ENCODE measurements around the gene ATL1. TPM values are rescaled to one million over a fixed set of nuclear protein-coding genes. Genes with fewer than 3 reads are reported as not detected.
"Not testable (repeated sequence)": the region's sequence is repeated elsewhere in the genome, so short reads cannot be mapped to it uniquely, and the experiment has no call there.

The ATL1 gene
- total and polyA plus RNA-seq, 4 donors: 2.0 to 8.7 (median 4.7) TPM

DNA sequence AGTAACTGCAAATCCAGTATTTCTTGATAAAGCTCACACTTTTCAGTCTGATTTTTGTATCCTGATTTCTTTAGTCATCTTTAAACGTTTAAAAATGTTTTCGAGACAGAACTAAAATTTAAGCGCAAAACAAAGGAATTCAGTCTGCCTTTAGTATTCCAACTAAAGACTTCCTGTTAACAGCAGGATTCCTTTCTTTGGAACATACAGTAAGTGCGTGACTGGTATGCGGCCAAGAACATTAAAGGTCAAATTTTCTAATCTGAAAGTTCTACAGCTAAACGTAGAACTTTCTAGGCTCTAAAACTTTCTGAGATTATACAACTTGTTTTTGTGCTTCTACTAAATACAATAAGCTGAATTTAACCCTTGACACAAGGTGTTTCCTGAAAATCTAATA lies 98.3 kb downstream of the ATL1 start:
- Histone ChIP-seq H3K36me3 (ENCODE audit: control insufficient read depth in 4 of 4, insufficient read depth in 4 of 4, low read length in 4 of 4) (peaks cover 0 to 14% (median 5%) of the 10 kb centered on the region in 4 donors), H3K4me1 (ENCODE audit: control insufficient read depth in 5 of 5, insufficient read depth in 5 of 5, low read length in 5 of 5) (peaks cover 0 to 20% (median 11%) of the 10 kb centered on the region in 5 donors), H3K27ac (ENCODE audit: low read depth in 1 of 2, low read length in 1 of 2) (peak overlapping the region in 1 of 2 donors; percentile 33), H3K27me3 (ENCODE audit: control insufficient read depth in 3 of 3, insufficient read depth in 3 of 3, low read length in 2 of 3) (no peaks in the 10 kb centered on the region), H3K9ac (ENCODE audit: insufficient read depth in 1 of 2, low read length in 2 of 2) (peak overlapping the region in 1 of 2 donors; percentile 40), H3K4me3 (no peak overlapping the region), H3K9me3 (ENCODE audit: control insufficient read depth in 4 of 4, insufficient read depth in 3 of 4, low read length in 3 of 4) (no peaks in the 10 kb centered on the region)
- WGBS, 2 donors: 30 to 68% methylated on average over 6 of the region's 6 CpGs
- ATAC-seq (ENCODE audit: insufficient read depth, low FRiP score): no peak
- TF ChIP-seq, protein P1, sequence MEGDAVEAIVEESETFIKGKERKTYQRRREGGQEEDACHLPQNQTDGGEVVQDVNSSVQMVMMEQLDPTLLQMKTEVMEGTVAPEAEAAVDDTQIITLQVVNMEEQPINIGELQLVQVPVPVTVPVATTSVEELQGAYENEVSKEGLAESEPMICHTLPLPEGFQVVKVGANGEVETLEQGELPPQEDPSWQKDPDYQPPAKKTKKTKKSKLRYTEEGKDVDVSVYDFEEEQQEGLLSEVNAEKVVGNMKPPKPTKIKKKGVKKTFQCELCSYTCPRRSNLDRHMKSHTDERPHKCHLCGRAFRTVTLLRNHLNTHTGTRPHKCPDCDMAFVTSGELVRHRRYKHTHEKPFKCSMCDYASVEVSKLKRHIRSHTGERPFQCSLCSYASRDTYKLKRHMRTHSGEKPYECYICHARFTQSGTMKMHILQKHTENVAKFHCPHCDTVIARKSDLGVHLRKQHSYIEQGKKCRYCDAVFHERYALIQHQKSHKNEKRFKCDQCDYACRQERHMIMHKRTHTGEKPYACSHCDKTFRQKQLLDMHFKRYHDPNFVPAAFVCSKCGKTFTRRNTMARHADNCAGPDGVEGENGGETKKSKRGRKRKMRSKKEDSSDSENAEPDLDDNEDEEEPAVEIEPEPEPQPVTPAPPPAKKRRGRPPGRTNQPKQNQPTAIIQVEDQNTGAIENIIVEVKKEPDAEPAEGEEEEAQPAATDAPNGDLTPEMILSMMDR (IDR thresholded peaks at IDR 0.05; ENCODE audit: control extremely low read depth, extremely low read depth): no peak
- DNase-seq: peak; percentile 37 to 86 (median 83)

DNA sequence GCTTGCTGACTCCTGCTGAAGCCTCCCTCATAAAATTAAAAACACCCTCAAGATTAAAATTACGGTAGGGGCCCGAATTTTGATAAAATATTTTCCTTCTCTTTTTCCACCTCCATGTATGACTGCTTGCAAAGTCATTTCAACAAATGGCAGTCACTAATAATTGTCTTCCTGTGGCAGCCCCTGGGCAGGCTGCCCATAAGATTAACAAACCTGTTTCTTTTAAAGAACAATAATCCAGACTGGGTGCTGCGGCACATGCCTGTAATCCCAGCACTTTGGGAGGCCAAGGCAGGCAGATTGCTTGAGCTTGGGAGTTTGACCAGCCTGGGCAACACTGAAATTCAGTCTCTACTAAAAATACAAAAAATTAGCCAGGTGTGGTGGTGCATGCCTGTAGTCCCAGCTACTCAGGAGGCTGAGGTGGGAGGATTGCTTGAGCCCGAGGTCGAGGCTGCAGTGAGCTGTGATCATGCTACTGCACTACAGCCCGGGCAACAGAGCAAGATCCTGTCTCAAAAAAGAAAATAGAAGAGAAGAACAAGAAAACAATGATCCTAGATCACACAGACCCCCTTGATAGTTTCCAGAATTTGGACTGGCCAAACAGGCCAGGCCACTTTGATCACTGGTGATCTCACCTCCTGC lies 99.5 kb downstream of the ATL1 start:
- TF ChIP-seq, protein P1 (IDR thresholded peaks at IDR 0.05; ENCODE audit: control extremely low read depth, extremely low read depth): no peak
- H3K9ac ChIP-seq (ENCODE audit: insufficient read depth in 1 of 2, low read length in 2 of 2): no peak overlapping the region
- H3K4me1 ChIP-seq (ENCODE audit: control insufficient read depth in 5 of 5, insufficient read depth in 5 of 5, low read length in 5 of 5): peaks cover 0 to 20% (median 11%) of the 10 kb centered on the region in 5 donors
- DNase-seq: no peak
- no peaks in the 10 kb centered on the region for H3K27me3 ChIP-seq (ENCODE audit: control insufficient read depth in 3 of 3, insufficient read depth in 3 of 3, low read length in 2 of 3)
- no peak overlapping the region for H3K4me3 ChIP-seq
- WGBS, 2 donors: 68 to 72% methylated on average over 6 of the region's 6 CpGs
- no peaks in the 10 kb centered on the region for H3K9me3 ChIP-seq (ENCODE audit: control insufficient read depth in 4 of 4, insufficient read depth in 3 of 4, low read length in 3 of 4)
- peaks cover 0 to 14% (median 6%) of the 10 kb centered on the region in 4 donors for H3K36me3 ChIP-seq (ENCODE audit: control insufficient read depth in 4 of 4, insufficient read depth in 4 of 4, low read length in 4 of 4)
- peak overlapping the region in 1 of 2 donors; percentile 56 for H3K27ac ChIP-seq (ENCODE audit: low read depth in 1 of 2, low read length in 1 of 2)
- no peak for ATAC-seq (ENCODE audit: insufficient read depth, low FRiP score)

DNA sequence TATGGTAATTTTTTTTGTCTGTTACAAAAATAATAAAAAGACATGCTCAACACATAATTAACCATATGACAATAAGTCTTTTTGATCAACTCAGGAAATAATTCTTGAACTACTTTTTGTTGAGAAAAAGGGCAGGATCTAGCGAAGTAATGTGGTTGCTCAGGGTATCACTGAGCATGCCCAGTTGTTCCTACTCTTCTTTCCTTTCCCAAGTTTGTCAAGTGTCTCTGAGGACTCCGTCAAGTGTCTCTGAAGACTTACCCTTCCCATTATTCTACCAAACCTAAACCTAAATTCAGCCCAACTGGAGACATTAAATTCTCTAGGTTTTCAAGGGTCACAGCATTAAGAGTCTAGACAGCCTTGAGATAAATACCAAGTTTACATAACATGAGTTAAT lies 104.6 kb downstream of the ATL1 start:
- WGBS, 2 donors: 93 to 98% methylated on average over 2 of the region's 2 CpGs
- H3K4me3 ChIP-seq; ATAC-seq (ENCODE audit: insufficient read depth, low FRiP score); H3K27me3 ChIP-seq (ENCODE audit: control insufficient read depth in 3 of 3, insufficient read depth in 3 of 3, low read length in 2 of 3); H3K9ac ChIP-seq (ENCODE audit: insufficient read depth in 1 of 2, low read length in 2 of 2); DNase-seq; H3K27ac ChIP-seq (ENCODE audit: low read depth in 1 of 2, low read length in 1 of 2); H3K9me3 ChIP-seq (ENCODE audit: control insufficient read depth in 4 of 4, insufficient read depth in 3 of 4, low read length in 3 of 4): not testable (repeated sequence)
- Histone ChIP-seq H3K36me3 (ENCODE audit: control insufficient read depth in 4 of 4, insufficient read depth in 4 of 4, low read length in 4 of 4) (peaks cover 0 to 15% (median 9%) of the 10 kb centered on the region in 4 donors), H3K4me1 (ENCODE audit: control insufficient read depth in 5 of 5, insufficient read depth in 5 of 5, low read length in 5 of 5) (peaks cover 0 to 22% (median 7%) of the 10 kb centered on the region in 5 donors)

DNA sequence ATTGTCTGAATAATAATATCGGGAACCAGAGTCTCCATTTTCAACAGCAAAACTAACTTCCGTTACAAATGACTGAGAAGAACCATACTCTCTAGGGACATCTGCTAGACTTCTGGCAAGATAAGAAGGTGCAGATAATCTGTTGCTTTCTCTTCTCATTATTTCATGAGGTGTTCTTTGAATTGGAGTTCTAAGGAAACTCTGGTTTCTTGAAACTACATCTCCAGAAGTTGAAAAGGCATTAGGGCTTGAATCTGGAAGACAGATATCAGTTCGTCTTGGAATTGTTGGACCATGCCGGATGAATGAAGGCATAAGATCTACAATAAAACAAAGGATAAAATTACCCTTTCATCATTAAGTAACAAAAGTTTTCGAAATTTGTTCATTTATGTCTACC lies 105.4 kb downstream of the ATL1 start:
- H3K27ac ChIP-seq (ENCODE audit: low read depth in 1 of 2, low read length in 1 of 2); H3K4me3 ChIP-seq; ATAC-seq (ENCODE audit: insufficient read depth, low FRiP score); DNase-seq; H3K9ac ChIP-seq (ENCODE audit: insufficient read depth in 1 of 2, low read length in 2 of 2); H3K9me3 ChIP-seq (ENCODE audit: control insufficient read depth in 4 of 4, insufficient read depth in 3 of 4, low read length in 3 of 4); H3K27me3 ChIP-seq (ENCODE audit: control insufficient read depth in 3 of 3, insufficient read depth in 3 of 3, low read length in 2 of 3): not testable (repeated sequence)
- Histone ChIP-seq H3K36me3 (ENCODE audit: control insufficient read depth in 4 of 4, insufficient read depth in 4 of 4, low read length in 4 of 4) (peaks cover 0 to 15% (median 6%) of the 10 kb centered on the region in 4 donors), H3K4me1 (ENCODE audit: control insufficient read depth in 5 of 5, insufficient read depth in 5 of 5, low read length in 5 of 5) (peaks cover 0 to 22% (median 7%) of the 10 kb centered on the region in 5 donors)
- 93% methylated on average over 5 of the region's 5 CpGs for WGBS, 2 donors
